Tibial nerve (tissue), 4 donors: ENCODE data around the gene RTCA. TPM values are rescaled to one million over a fixed set of nuclear protein-coding genes. Genes with fewer than 3 reads are reported as not detected.

Experiments used
- DNase-seq, 2 donors: peaks; one replicate each; pipeline ENCODE4 v3.0.0-alpha.2; 2019; ENCODE audit warnings: low spot score in 2 of 2
- H3K27ac ChIP-seq, 4 donors: fragments of 200-600 bp; sonication (generic) in 3 of 4; one replicate each; pipeline ENCODE4 v1.5.1; 2017 to 2019; ENCODE audit warnings: mild to moderate bottlenecking in 1 of 4
- H3K27me3 ChIP-seq, 2 donors: fragments of 200-600 bp; sonication (generic) in 1 of 2; one replicate each; pipeline versions ENCODE4 v1.5.1 to v1.6.0; 2017 to 2019
- H3K36me3 ChIP-seq, 3 donors: fragments of 200-600 bp; sonication (generic); one replicate each; pipeline ENCODE4 v1.5.1; 2018 to 2019
- H3K4me1 ChIP-seq, 4 donors: fragments of 200-600 bp; sonication (generic) in 3 of 4; one replicate each; pipeline ENCODE4 v1.5.1; 2017 to 2019
- H3K4me3 ChIP-seq, 4 donors: fragments of 200-600 bp; sonication (generic) in 3 of 4; one replicate each; pipeline ENCODE4 v1.5.1; 2017 to 2019; ENCODE audit warnings: mild to moderate bottlenecking in 1 of 4, moderate library complexity in 1 of 4
- H3K9me3 ChIP-seq, 4 donors: fragments of 200-600 bp; sonication (generic) in 3 of 4; one replicate each; pipeline ENCODE4 v1.5.1; 2017 to 2019
- EP300 ChIP-seq, 2 donors: sonication (generic); formaldehyde crosslinking; IDR thresholded peaks; one replicate each; pipeline ENCODE4 v1.6.1; 2017; ENCODE audit warnings: antibody characterized with exemption in 2 of 2, mild to moderate bottlenecking in 1 of 2
- POLR2A ChIP-seq, 2 donors: fragments of 450-650 bp; IDR thresholded peaks; one replicate each; pipeline ENCODE4 v1.6.1; 2017; ENCODE audit warnings: antibody characterized with exemption in 2 of 2, mild to moderate bottlenecking in 2 of 2, moderate library complexity in 2 of 2
- WGBS, 2 donors: methylation state at CpG; one replicate each; pipeline ENCODE4 v1.1.5; 2018; 5-methylcytosine and 5-hydroxymethylcytosine counted together
- total RNA-seq, 4 donors: library from RNA; depleted of rRNA; stranded (reverse); fragments of >200 nt; gene quantifications; one replicate each; pipeline ENCODE4 v1.1.0, GENCODE V29; 2016
- TF ChIP-seq, protein P1 (sequence below), 5 experiments: fragments of 200-600 bp in 3 of 5; fragments of 450-650 bp in 2 of 5; sonication (generic) in 3 of 5; IDR thresholded peaks; one replicate each; pipeline ENCODE4 v1.5.1; 2016 to 2019; ENCODE audit warnings: antibody characterized with exemption in 5 of 5, mild to moderate bottlenecking in 3 of 5, moderate library complexity in 2 of 5

The RTCA gene
- total RNA-seq, 4 donors from 2014 or later, result 21.9 to 30.6 (median 23.2) TPM

GRCh38 chr1:100234432-100234831 is 31.6 kb upstream of the RTCA start:
- no peak for DNase-seq
- 91 to 94% methylated on average over 1 of the region's 1 CpG for WGBS, 2 donors
- peaks cover 0 to 77% (median 0%) of the 10 kb centered on the region in 3 donors for H3K36me3 ChIP-seq
- no peak overlapping the region for H3K27ac ChIP-seq
- TF ChIP-seq, protein P1, sequence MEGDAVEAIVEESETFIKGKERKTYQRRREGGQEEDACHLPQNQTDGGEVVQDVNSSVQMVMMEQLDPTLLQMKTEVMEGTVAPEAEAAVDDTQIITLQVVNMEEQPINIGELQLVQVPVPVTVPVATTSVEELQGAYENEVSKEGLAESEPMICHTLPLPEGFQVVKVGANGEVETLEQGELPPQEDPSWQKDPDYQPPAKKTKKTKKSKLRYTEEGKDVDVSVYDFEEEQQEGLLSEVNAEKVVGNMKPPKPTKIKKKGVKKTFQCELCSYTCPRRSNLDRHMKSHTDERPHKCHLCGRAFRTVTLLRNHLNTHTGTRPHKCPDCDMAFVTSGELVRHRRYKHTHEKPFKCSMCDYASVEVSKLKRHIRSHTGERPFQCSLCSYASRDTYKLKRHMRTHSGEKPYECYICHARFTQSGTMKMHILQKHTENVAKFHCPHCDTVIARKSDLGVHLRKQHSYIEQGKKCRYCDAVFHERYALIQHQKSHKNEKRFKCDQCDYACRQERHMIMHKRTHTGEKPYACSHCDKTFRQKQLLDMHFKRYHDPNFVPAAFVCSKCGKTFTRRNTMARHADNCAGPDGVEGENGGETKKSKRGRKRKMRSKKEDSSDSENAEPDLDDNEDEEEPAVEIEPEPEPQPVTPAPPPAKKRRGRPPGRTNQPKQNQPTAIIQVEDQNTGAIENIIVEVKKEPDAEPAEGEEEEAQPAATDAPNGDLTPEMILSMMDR (IDR thresholded peaks at IDR 0.05), result no peak
- no peak for TF ChIP-seq EP300 (IDR thresholded peaks at IDR 0.05)
- no peak for TF ChIP-seq POLR2A (IDR thresholded peaks at IDR 0.05)
- no peaks in the 10 kb centered on the region for H3K4me1 ChIP-seq
- H3K9me3 ChIP-seq, result no peaks in the 10 kb centered on the region
- H3K4me3 ChIP-seq, result no peak overlapping the region
- no peaks in the 10 kb centered on the region for H3K27me3 ChIP-seq

DNA sequence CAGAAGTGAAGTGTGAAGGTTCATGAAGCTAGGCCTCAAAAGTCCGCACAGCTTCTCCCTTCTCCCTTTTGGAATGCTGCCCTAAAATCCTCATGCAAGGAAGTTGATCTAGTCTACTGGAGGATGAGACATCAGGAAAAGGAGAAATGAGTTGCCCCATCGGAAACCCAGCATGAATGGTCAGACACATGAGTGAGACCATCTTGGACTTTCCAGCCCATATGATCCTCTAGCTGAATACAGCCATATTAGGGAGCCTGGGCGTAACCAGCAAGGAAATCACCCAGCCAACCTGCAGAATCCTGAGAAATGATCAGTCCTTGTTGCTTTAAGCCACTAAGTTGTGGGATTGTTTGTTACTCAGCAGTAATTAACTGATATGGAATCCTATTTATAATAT is 28.9 kb upstream of the RTCA start:
- Histone ChIP-seq H3K36me3 (peaks cover 0 to 56% (median 0%) of the 10 kb centered on the region in 3 donors), H3K27me3 (no peaks in the 10 kb centered on the region), H3K4me3 (no peak overlapping the region), H3K27ac (no peak overlapping the region), H3K9me3 (no peaks in the 10 kb centered on the region), H3K4me1 (no peaks in the 10 kb centered on the region)
- 90 to 97% methylated on average over 3 of the region's 3 CpGs for WGBS, 2 donors
- DNase-seq, result no peak
- TF ChIP-seq POLR2A (IDR thresholded peaks at IDR 0.05) (no peak), EP300 (IDR thresholded peaks at IDR 0.05) (no peak)
- TF ChIP-seq, protein P1 (IDR thresholded peaks at IDR 0.05), result no peak

DNA sequence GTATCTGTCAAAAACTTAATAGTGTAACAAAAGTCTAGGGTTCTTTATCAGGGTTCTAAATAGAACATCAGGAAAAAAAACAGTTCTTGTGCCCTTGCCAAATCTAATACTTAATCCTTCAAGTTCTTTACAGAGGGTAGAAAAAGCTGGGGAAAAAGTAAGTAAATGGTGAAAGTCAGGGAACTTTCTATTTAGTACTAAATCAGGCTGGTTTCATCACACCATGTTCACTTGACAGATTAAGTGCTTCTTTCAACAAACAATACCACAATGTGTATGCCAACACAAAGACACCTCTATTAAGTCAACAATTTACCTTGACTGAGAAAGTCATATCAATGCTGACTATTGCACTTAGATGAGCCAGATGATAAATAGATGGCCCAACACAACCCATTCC is 26.1 kb upstream of the RTCA start:
- no peak for TF ChIP-seq POLR2A (IDR thresholded peaks at IDR 0.05)
- TF ChIP-seq, protein P1 (IDR thresholded peaks at IDR 0.05), result no peak
- TF ChIP-seq EP300 (IDR thresholded peaks at IDR 0.05), result no peak
- H3K36me3 ChIP-seq, result peaks cover 0 to 38% (median 0%) of the 10 kb centered on the region in 3 donors
- no peak overlapping the region for H3K4me3 ChIP-seq
- DNase-seq, result no peak
- no peaks in the 10 kb centered on the region for H3K9me3 ChIP-seq
- H3K27me3 ChIP-seq, result no peaks in the 10 kb centered on the region
- peaks cover 0 to 11% (median 0%) of the 10 kb centered on the region in 4 donors for H3K4me1 ChIP-seq
- H3K27ac ChIP-seq, result no peak overlapping the region

GRCh38 chr1:100240631-100241030 is 25.4 kb upstream of the RTCA start:
- peaks cover 0 to 41% (median 0%) of the 10 kb centered on the region in 3 donors for H3K36me3 ChIP-seq
- no peak for DNase-seq
- WGBS, 2 donors, result 77 to 81% methylated on average over 4 of the region's 4 CpGs
- no peaks in the 10 kb centered on the region for H3K27me3 ChIP-seq
- H3K4me1 ChIP-seq, result peaks cover 0 to 17% (median 0%) of the 10 kb centered on the region in 4 donors
- no peaks in the 10 kb centered on the region for H3K9me3 ChIP-seq
- no peak overlapping the region for H3K4me3 ChIP-seq
- no peak overlapping the region for H3K27ac ChIP-seq
- no peak for TF ChIP-seq EP300 (IDR thresholded peaks at IDR 0.05)
- TF ChIP-seq POLR2A (IDR thresholded peaks at IDR 0.05), result no peak
- TF ChIP-seq, protein P1 (IDR thresholded peaks at IDR 0.05), result no peak

DNA sequence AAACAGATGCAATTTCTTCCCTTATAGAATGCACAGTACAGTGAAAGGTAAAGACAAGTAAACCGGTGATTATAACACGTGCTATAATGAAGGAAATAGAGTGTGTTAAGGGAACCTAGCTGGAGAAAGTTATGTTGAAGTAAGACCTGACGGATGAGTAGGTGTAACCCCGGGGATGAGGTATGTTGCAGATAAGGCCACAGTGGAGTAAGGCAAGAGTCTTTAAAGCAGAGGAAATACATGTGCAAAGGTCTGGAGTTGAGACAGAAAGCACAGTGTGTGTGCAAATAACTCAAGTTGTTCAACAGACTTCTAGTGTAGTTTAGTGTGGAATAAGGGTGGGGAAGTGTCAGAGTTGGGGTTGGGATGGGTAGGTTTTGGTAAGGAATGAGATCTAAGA is 19.3 kb upstream of the RTCA start:
- H3K4me1 ChIP-seq, result peaks cover 0 to 43% (median 9%) of the 10 kb centered on the region in 4 donors
- H3K27me3 ChIP-seq, result no peaks in the 10 kb centered on the region
- H3K36me3 ChIP-seq, result peaks cover 0 to 14% (median 0%) of the 10 kb centered on the region in 3 donors
- WGBS, 2 donors, result 87 to 91% methylated on average over 4 of the region's 4 CpGs
- TF ChIP-seq, protein P1 (IDR thresholded peaks at IDR 0.05), result no peak
- TF ChIP-seq EP300 (IDR thresholded peaks at IDR 0.05) (no peak), POLR2A (IDR thresholded peaks at IDR 0.05) (no peak)
- no peak for DNase-seq
- no peak overlapping the region for H3K4me3 ChIP-seq
- H3K9me3 ChIP-seq, result no peaks in the 10 kb centered on the region
- H3K27ac ChIP-seq, result no peak overlapping the region
